Breast epithelium (tissue), 4 donors: ENCODE results near the gene R3HDM4. TPM values are rescaled to one million over a fixed set of nuclear protein-coding genes. Genes with fewer than 3 reads are reported as not detected.

Experiments used
- DNase-seq, 2 donors: peaks; one replicate each; pipeline ENCODE4 v3.0.0-alpha.2; 2019; ENCODE audit warnings: low spot score in 2 of 2
- H3K27ac ChIP-seq, 2 donors: fragments of 200-600 bp; sonication (generic) in 1 of 2; one replicate each; pipeline ENCODE4 v1.5.1; 2016 to 2019; ENCODE audit warnings: mild to moderate bottlenecking in 1 of 2
- H3K27me3 ChIP-seq, 2 donors: fragments of 200-600 bp; sonication (generic) in 1 of 2; one replicate each; pipeline versions ENCODE4 v1.5.1 to v1.6.0; 2017 to 2019; ENCODE audit warnings: control low read depth in 1 of 2, mild to moderate bottlenecking in 1 of 2
- H3K36me3 ChIP-seq: fragments of 200-600 bp; one replicate; pipeline ENCODE4 v1.5.1; 2019
- H3K4me1 ChIP-seq, 2 donors: fragments of 200-600 bp; sonication (generic); one replicate each; pipeline ENCODE4 v1.5.1; 2016 to 2019; ENCODE audit warnings: control low read depth in 1 of 2
- H3K4me3 ChIP-seq, 3 donors: fragments of 200-600 bp; sonication (generic); 1 replicate in 2 of 3; 2 replicates in 1 of 3; pipeline ENCODE4 v1.5.1; 2016 to 2019; ENCODE audit warnings: mild to moderate bottlenecking in 3 of 3, moderate library complexity in 2 of 3
- H3K9me3 ChIP-seq, 2 donors: fragments of 200-600 bp; sonication (generic) in 1 of 2; one replicate each; pipeline ENCODE4 v1.5.1; 2016 to 2019; ENCODE audit warnings: control low read depth in 1 of 2
- POLR2A ChIP-seq: fragments of 450-650 bp; IDR thresholded peaks from one replicate; pipeline ENCODE4 v1.6.1; 2016; ENCODE audit warnings: antibody characterized with exemption, mild to moderate bottlenecking, moderate library complexity
- POLR2AphosphoS5 ChIP-seq, 3 donors: sonication (generic); formaldehyde crosslinking; IDR thresholded peaks; one replicate each; pipeline ENCODE4 v1.6.1; 2017; ENCODE audit warnings: antibody characterized with exemption in 3 of 3
- intact Hi-C: fragments of 100-400 bp; cut with DNase I; formaldehyde crosslinking; loops from one replicate; pipeline ENCODE4 v1.15.1; 2023; ENCODE audit warnings: low total_unique reads
- total RNA-seq, 3 donors: library from RNA; depleted of rRNA; stranded (reverse); fragments of >200 nt; gene quantifications; one replicate each; pipeline ENCODE4 v1.1.0, GENCODE V29; 2016
- TF ChIP-seq, protein P1 (sequence below), 3 donors: fragments of 450-650 bp; IDR thresholded peaks; one replicate each; pipeline ENCODE4 v1.5.1; 2016 to 2017; ENCODE audit warnings: antibody characterized with exemption in 3 of 3, mild to moderate bottlenecking in 3 of 3, moderate library complexity in 3 of 3

R3HDM4 gene
- total RNA-seq, 3 donors from 2014 or later: 31.8 to 41.6 (median 41.0) TPM

DNA sequence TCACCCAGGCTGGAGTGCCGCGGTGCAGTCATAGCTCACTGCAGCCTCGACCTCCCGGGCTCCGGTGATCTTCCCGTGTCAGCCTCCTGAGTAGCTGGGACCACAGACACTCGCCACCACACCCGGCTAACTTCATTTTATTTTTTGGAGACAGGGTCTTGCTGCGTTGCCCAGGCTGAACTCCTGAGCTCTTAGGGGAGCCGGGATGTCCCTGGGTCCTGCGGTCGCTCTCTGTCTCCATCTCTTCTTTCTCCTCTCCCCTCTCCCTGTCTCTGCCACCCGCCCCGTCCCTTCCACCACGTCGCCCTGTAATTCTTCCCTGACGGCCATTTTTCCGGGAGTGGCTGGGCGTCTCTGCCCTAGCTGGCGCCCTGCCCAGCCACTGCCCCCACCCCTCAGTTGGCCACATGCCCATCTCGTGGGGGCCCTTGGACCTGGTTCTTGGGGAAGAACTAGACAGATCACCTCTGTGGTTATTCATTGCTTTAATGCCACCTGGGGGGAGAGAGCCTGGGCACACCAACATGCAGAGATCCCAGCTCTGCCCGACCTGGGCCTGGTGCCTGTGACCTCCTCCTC, 31.7 kb upstream of the R3HDM4 start:
- intact Hi-C loops: no loop called here
- no peak for DNase-seq
- peaks cover 0 to 5% of the 10 kb centered on the region in 2 donors for H3K4me1 ChIP-seq
- H3K27me3 ChIP-seq: no peaks in the 10 kb centered on the region
- H3K9me3 ChIP-seq: no peaks in the 10 kb centered on the region
- no peaks in the 10 kb centered on the region for H3K36me3 ChIP-seq
- no peak overlapping the region for H3K4me3 ChIP-seq
- TF ChIP-seq, protein P1, sequence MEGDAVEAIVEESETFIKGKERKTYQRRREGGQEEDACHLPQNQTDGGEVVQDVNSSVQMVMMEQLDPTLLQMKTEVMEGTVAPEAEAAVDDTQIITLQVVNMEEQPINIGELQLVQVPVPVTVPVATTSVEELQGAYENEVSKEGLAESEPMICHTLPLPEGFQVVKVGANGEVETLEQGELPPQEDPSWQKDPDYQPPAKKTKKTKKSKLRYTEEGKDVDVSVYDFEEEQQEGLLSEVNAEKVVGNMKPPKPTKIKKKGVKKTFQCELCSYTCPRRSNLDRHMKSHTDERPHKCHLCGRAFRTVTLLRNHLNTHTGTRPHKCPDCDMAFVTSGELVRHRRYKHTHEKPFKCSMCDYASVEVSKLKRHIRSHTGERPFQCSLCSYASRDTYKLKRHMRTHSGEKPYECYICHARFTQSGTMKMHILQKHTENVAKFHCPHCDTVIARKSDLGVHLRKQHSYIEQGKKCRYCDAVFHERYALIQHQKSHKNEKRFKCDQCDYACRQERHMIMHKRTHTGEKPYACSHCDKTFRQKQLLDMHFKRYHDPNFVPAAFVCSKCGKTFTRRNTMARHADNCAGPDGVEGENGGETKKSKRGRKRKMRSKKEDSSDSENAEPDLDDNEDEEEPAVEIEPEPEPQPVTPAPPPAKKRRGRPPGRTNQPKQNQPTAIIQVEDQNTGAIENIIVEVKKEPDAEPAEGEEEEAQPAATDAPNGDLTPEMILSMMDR (IDR thresholded peaks at IDR 0.05): no peak
- TF ChIP-seq POLR2A: no peak
- TF ChIP-seq POLR2AphosphoS5 (IDR thresholded peaks at IDR 0.05): no peak
- no peak overlapping the region for H3K27ac ChIP-seq

DNA sequence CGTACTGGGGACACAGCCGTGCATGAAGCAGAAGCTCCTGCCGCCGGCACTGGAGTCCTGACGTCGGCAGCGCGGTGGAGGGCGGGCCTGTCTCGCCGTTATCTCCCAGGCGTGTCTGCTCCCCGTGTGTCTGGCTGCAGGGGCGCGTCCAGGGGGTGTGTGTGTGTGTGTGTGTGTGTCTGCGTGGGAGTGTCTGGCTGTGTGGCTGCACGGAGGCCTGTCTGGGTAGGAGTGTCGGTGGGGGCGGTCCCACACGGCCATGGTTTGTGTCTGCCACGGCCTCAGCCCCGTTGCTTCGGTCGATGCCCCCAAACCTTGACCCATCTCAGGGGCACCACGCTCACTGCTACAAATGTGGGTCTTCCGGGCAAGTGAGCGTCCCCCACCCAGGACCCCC, 31.1 kb upstream of the R3HDM4 start:
- no peaks in the 10 kb centered on the region for H3K36me3 ChIP-seq
- no peak overlapping the region for H3K27ac ChIP-seq
- no peak for DNase-seq
- no peaks in the 10 kb centered on the region for H3K9me3 ChIP-seq
- H3K4me1 ChIP-seq: peaks cover 0 to 5% of the 10 kb centered on the region in 2 donors
- no peak for TF ChIP-seq POLR2AphosphoS5 (IDR thresholded peaks at IDR 0.05)
- TF ChIP-seq POLR2A: no peak
- H3K27me3 ChIP-seq: no peaks in the 10 kb centered on the region
- no peak overlapping the region for H3K4me3 ChIP-seq
- intact Hi-C loops: no loop called here

DNA sequence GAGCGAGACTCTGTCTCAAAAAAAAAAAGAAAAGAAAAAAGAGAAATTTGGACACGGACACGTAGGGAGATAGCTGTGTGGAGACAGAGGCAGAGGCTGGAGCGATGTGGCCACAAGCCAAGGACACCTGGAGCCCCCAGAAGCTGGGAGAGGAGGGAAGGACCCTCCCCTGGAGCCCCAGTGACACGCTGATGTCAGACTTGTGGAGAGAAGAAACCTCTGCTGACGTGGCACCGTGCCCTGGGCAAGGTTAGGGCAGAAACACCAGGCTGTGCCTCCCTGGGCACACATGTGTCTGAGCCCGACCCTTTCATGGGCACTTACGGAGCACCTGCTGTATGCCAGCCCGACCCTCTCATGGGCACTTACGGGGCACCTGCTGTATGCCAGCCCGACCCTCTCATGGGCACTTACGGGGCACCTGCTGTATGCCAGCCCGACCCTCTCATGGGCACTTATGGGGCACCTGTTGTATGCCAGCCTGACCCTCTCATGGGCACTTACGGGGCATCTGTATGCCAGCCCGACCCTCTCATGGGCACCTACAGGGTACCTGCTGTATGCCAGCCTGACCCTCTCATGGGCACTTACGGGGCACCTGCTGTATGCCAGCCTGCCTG, 30.6 kb upstream of the R3HDM4 start:
- Histone ChIP-seq H3K36me3 (no peaks in the 10 kb centered on the region), H3K27me3 (no peaks in the 10 kb centered on the region), H3K4me1 (peaks cover 0 to 5% of the 10 kb centered on the region in 2 donors), H3K27ac (no peak overlapping the region), H3K4me3 (no peak overlapping the region), H3K9me3 (no peaks in the 10 kb centered on the region)
- intact Hi-C loops: no loop called here
- TF ChIP-seq POLR2A: no peak
- no peak for TF ChIP-seq POLR2AphosphoS5 (IDR thresholded peaks at IDR 0.05)
- TF ChIP-seq, protein P1 (IDR thresholded peaks at IDR 0.05): no peak
- DNase-seq: no peak

DNA sequence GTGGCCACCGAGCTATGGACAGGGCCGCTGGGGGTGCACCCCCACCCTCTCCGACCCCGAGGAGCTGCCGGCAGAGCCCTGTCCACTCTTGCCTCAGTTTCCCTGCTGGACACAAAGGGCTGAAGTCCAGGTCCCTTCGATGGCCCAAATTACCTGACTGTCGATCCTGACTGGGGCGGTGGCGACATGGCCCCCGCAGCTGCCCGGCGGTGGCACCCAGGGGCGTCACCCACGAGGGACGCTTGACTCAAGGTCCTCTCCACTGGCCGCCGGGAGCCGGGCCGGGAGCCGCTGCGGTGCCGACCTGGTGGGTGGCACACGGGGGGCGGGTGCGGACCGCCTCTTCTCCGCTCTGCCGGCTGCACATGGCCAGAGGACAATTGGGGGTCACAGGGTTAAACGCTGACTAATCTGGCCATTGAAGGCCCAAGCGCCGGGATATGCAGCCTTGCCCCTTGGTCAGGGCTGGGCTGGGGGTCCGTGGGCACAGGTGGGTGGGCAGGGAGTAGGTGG, 29.2 kb upstream of the R3HDM4 start:
- Histone ChIP-seq H3K27ac (no peak overlapping the region), H3K36me3 (no peaks in the 10 kb centered on the region), H3K27me3 (no peaks in the 10 kb centered on the region), H3K4me1 (peaks cover 0 to 5% of the 10 kb centered on the region in 2 donors), H3K4me3 (no peak overlapping the region), H3K9me3 (no peaks in the 10 kb centered on the region)
- DNase-seq: no peak
- intact Hi-C loops: no loop called here
- TF ChIP-seq POLR2AphosphoS5 (IDR thresholded peaks at IDR 0.05): no peak
- TF ChIP-seq POLR2A: no peak
- TF ChIP-seq, protein P1 (IDR thresholded peaks at IDR 0.05): no peak

DNA sequence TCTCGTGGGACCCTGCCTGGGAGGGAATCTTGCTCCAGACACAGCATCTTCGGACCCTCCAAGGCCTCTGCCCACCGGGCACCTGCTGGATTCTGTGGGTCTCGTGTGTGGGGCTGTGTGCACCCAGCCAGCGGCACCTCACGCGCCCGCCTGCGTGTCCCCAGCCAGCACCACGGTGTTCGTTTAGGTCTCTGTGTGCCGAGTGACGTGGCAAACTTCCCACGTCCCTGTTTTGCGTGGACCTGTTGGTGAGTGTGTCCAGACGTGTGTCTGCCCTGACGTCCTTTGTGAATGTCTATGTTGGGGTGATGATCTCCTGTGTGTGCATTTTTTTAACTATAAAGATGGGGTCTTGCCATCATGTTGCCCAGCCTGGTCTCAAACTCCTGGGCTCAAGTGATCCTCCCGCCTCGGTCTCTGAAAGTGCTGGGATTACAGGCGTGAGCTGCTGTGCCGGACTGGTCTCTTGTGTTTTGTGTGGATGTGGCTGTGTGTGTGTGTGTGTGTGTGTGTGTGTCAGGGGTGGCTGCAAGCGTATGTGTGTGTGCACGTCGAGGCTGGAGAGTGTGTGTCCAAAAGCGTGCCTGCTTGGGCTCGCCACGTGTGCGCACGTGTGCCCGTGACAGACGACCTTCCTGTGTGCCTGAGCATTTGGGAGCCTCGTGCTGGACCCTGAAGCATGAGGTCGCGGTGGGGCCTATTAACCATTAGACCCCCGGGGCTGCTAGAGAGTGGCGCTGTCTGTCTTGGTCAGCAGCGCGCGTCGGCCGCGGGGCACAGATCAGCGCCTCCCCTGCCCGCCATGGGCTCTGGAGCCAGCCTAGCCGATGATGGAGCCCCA, 28.5 kb upstream of the R3HDM4 start:
- intact Hi-C loops: no loop called here
- Histone ChIP-seq H3K27me3 (no peaks in the 10 kb centered on the region), H3K4me3 (peak overlapping the region in 2 of 3 donors; percentile 52 to 64), H3K27ac (peak overlapping the region; percentile 76 to 80), H3K36me3 (no peaks in the 10 kb centered on the region), H3K4me1 (peaks cover 0 to 5% of the 10 kb centered on the region in 2 donors), H3K9me3 (no peaks in the 10 kb centered on the region)
- DNase-seq: no peak
- TF ChIP-seq, protein P1 (IDR thresholded peaks at IDR 0.05): no peak
- TF ChIP-seq POLR2AphosphoS5 (IDR thresholded peaks at IDR 0.05) (peak in 1 of 3 donors; percentile 12), POLR2A (no peak)
